ENCODE measurements around the gene WWOX. TPM values are rescaled to one million over a fixed set of nuclear protein-coding genes. Genes with fewer than 3 reads are reported as not detected.

Gene WWOX
- total RNA-seq, 1 experiment from 2014 or later = 15.6 TPM

- no peaks in the 10 kb centered on the region; the same call in 1 of the 2 replicates for H3K4me1 ChIP-seq (ENCODE audit: insufficient read depth, low read length)
- H3K79me1 ChIP-seq (ENCODE audit: insufficient read depth, low read depth, low read length, poor library complexity, severe bottlenecking) = no peaks in the 10 kb centered on the region
- Mint-ChIP-seq H3K27ac (no peak overlapping the region), H3K4me3 (no peak overlapping the region), H3K27me3 (ENCODE audit: low read depth) (no peaks in the 10 kb centered on the region; the same call in 1 of the 2 replicates), H3K9me3 (no peaks in the 10 kb centered on the region), H3K36me3 (ENCODE audit: insufficient read depth in 1 of 3, low read depth in 3 of 3) (no peaks in the 10 kb centered on the region), H3K4me1 (peaks cover 19% of the 10 kb centered on the region in 2 experiments)
- H3K18ac ChIP-seq (ENCODE audit: insufficient read length, low read depth, low read length) = no peak overlapping the region
- no peak overlapping the region for H2AK5ac ChIP-seq (ENCODE audit: insufficient read length, low read length)
- no peak for DNase-seq
- no peak overlapping the region for H2BK5ac ChIP-seq (ENCODE audit: insufficient read length, low read length)
- no peaks in the 10 kb centered on the region for H3K79me2 ChIP-seq (ENCODE audit: insufficient read depth, low read length)
- H3K27ac ChIP-seq (ENCODE audit: insufficient read length, low read depth, low read length) = no peak overlapping the region
- no CpG with 5 or more reads among the region's 5 CpGs for WGBS (ENCODE audit: extremely low coverage, insufficient read length, low lambda C conversion rate)
- H4K20me1 ChIP-seq (ENCODE audit: control insufficient read depth, insufficient read depth, insufficient read length) = no peaks in the 10 kb centered on the region
- no peak overlapping the region for H3T11ph ChIP-seq (ENCODE audit: low read length)
- no peak overlapping the region for H2AFZ ChIP-seq (ENCODE audit: low read length)
- no peak overlapping the region for H3K4me2 ChIP-seq (ENCODE audit: insufficient read depth, insufficient read length, low read length)
- no peaks in the 10 kb centered on the region for H3K23me2 ChIP-seq (ENCODE audit: insufficient read length, low read depth, low read length, poor library complexity, severe bottlenecking)
- H3K9me3 ChIP-seq (ENCODE audit: control insufficient read depth, low read depth, low read length) = no peaks in the 10 kb centered on the region
- H3K4ac ChIP-seq (ENCODE audit: low read depth, low read length) = no peak overlapping the region
- TF ChIP-seq CTCF (conservative IDR thresholded peaks at IDR 0.05) = no peak
- no peak overlapping the region for H2BK15ac ChIP-seq (ENCODE audit: low read depth, low read length)
- H4K91ac ChIP-seq (ENCODE audit: insufficient read length, low read depth, low read length) = no peak overlapping the region
- H4K5ac ChIP-seq (ENCODE audit: insufficient read length, low read depth, low read length) = no peak overlapping the region
- H2BK12ac ChIP-seq (ENCODE audit: insufficient read length, low read depth, low read length) = no peak overlapping the region
- H4K8ac ChIP-seq (replicated peaks; ENCODE audit: insufficient read length, low read depth, low read length) = no peak overlapping the region
- no peak overlapping the region for H3K23ac ChIP-seq (ENCODE audit: insufficient read length, low read depth, low read length)
- H3K27me3 ChIP-seq (ENCODE audit: insufficient read depth, low read length) = no peaks in the 10 kb centered on the region
- H3K14ac ChIP-seq (ENCODE audit: insufficient read depth, low read length) = no peak overlapping the region
- H3K9ac ChIP-seq (ENCODE audit: extremely low read depth, insufficient read length, low read length) = no peak overlapping the region
- no peak overlapping the region for H2BK120ac ChIP-seq (ENCODE audit: low read depth, low read length, poor library complexity, severe bottlenecking)
- no peak overlapping the region for H2BK20ac ChIP-seq (ENCODE audit: low read depth, low read length, poor library complexity, severe bottlenecking)
- no peak overlapping the region for H3K56ac ChIP-seq (ENCODE audit: insufficient read length, low read depth, low read length)
These were observed 492.2 kb downstream of the WWOX start for GRCh38 chr16:78591682-78592103.
